ENCODE data around the gene ARTN.

ARTN gene, protein sequence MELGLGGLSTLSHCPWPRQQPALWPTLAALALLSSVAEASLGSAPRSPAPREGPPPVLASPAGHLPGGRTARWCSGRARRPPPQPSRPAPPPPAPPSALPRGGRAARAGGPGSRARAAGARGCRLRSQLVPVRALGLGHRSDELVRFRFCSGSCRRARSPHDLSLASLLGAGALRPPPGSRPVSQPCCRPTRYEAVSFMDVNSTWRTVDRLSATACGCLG

DNA sequence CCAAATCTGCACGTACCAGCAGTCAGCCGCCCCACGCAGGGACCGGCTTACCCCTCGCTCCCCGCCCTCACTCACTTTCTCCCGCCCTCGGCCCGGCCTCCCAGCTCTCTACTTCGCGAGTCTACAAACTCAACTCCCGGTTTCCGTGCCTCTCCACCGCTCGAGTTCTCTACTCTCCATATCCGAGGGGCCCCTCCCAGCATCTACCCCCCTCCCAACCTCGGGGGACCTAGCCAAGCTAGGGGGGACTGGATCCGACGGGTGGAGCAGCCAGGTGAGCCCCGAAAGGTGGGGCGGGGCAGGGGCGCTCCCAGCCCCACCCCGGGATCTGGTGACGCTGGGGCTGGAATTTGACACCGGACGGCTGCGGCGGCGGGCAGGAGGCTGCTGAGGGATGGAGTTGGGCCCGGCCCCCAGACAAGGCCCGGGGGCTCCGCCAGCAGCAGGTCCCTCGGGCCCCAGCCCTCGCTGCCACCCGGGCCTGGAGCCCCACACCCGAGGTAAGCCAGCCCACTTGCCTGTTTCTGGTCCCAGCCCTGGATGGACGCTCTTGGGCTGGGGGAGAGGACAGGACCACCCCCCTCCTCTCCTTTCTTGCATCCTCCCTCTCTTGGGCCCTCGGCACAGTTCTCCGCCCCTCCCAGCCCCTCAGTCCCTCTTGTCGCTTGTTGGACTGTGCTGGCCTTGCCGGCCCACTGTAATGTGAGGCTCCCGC is at the start of gene ARTN:
ARTN (plus strand) TSS at position 416 of the 715 bp plus-strand sequence. CDS start 1,856 bp downstream, outside the sequence.
- FAIRE-seq = no peak

DNA sequence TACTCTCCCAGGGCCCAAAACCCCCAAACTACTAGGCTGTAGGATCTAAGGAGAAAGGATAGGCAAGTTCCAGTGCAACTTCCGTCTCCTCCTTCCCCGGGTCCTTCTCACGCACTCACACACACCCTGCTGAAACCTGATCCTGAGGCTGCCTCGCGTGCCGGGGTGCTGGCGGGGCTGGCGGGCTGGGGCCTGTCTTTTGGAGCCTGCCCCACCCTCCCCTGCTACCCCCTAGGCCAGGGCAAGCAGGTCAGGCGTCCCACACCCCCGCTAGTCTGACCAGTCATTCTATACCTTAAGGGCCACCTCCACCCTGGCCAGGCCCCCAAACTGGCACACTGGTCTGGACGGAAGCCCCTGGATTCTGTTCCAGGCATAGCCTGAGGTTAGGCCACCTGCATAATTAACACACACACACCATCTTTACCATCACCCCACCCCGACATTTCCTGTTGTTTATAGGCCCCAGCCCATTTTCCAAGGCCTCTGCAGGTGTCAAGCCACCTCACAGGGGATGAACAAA is 48.3 kb upstream of the ARTN start:
- FAIRE-seq = no peak

GRCh38 chr1:43887748-43888147 is 45.9 kb upstream of the ARTN start:
- no peak for FAIRE-seq

- FAIRE-seq = no peak
Observed at GRCh38 chr1:43890815-43891214, 42.8 kb upstream of the ARTN start.

DNA sequence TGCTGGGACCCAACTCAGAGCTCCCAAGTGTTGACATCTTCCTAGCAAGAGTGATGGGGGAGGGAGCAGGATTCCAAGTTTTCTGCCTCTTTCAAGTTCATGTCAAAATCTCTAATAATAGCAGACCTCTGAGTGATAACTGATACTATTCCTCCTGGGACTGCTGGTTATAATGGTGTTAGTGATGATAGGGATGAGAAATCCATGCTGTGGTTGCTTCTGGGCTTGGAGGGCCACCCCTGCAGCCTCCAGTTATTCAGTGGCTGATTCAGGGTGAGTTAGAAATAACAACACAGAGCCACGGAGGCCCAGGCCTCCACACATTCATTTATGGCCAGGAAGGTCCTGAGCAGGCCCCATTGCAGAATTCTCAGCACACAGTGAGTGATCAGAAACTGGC is 40.6 kb upstream of the ARTN start:
- FAIRE-seq = no peak

DNA sequence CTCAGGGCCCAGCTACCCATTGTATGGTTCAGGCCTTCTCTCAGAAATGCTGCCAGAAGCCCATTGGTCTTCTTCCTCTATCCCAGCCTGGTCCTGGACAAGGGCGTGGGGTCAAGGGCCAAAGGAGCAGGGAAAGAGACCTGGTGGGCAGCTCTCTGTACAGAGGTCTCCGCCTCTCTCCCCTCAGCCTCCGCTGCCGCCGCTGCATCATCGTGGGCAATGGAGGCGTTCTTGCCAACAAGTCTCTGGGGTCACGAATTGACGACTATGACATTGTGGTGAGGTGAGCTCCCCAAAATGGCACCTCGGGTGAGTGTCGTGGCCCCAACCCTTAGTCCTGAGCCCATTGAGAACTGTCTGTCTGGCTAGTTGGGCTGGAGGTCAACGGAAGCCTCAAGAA is 34.6 kb upstream of the ARTN start:
- no peak for FAIRE-seq

GRCh38 chr1:43900386-43900785 is 33.2 kb upstream of the ARTN start:
- no peak for FAIRE-seq

GRCh38 chr1:43901196-43901961 is 32.2 kb upstream of the ARTN start:
- no peak for FAIRE-seq

GRCh38 chr1:43902058-43902831 is 31.4 kb upstream of the ARTN start:
- no peak for FAIRE-seq

GRCh38 chr1:43904660-43905551 is 28.7 kb upstream of the ARTN start:
- no peak for FAIRE-seq

DNA sequence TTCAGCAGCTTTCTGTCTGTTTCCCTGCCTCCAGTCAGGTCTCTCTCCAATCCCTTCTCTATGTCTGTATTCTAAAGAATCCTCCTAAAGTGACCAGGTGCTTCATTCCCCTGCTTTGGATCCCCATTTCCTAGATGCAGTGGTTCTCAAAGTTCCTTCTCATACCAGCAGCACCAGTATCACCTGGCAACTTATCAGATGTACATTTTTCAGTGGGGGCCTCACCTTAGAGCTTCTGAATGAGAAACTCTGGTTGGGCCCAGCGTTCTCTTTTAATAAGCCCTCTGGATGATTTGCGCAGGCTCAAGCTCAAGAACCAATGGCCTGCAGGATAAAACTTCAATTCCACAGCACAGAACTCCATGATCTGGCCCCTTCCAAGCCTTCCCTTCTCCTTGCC is 25.4 kb upstream of the ARTN start:
- no peak for FAIRE-seq

- no peak for FAIRE-seq
Observed at GRCh38 chr1:43908858-43909257, 24.7 kb upstream of the ARTN start.

DNA sequence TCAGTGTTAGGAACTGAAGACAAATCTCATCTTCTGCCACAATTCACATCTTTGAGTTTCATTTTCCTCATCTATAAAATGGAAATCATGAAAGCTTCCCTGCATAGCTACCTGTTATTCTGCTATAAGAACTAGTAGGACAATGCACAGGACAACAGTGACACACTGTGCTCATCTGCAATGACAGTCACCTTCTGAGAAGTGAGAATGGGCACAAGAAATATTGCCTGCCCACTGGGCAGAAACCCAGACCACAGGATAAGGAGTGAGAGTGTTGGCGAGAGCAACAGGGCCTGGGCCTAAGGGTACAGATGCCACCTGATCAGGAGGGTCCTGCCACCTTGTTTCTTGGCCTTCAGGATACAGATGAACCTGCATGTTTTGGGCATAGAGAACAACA is 23.3 kb upstream of the ARTN start:
- no peak for FAIRE-seq

GRCh38 chr1:43912607-43913006 is 21.0 kb upstream of the ARTN start:
- no peak for FAIRE-seq

- FAIRE-seq = no peak
Observed at GRCh38 chr1:43913051-43913501, 20.5 kb upstream of the ARTN start.

GRCh38 chr1:43913666-43914360 is 19.8 kb upstream of the ARTN start:
- FAIRE-seq = no peak

DNA sequence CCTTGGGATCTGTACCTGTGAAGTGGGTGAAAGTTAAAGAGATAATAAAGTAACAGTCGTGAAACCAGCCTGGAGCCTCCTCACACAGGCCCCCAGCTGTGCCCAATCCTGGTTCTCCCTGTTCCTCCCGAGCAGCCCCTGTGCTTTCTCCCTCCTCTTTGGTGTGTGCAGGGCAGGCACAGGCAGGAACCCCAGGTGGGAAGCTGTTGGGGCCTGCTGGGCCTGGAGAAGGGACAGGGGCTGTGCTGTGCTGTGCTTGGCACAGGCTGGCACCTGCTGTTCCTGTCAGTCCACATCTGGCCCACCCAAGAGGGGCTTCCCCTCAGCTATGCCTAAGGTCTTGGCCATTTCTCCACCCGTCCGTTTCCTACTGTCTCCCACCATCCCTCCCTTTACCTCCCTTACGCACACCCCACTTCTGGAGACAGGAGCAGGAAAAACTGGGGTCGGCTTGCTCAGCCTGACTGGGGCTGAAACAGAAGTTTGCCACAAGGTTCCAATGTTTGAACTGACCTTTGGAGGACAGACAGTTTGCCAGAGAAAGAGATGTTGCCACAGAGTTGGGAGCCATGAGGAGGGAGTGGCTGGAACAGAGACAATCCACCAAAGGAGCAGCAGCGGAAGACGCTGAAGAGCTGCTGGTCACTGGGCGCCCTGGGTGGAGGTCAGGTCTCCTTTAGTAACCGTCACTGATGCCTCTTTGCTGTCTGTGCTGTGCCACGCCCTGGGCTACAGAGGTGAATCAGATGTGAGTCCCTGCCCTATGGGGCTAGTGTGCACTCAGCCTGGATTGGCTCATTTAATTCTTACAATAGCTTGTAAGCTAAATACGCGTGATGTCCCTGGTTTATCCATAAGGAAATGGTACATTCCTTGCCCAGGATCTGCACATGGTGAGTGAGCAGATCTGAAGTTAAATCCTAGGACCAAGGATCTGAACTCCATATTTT is 18.8 kb upstream of the ARTN start:
- FAIRE-seq = no peak

- FAIRE-seq = no peak
Observed at GRCh38 chr1:43919906-43920305, 13.7 kb upstream of the ARTN start.

DNA sequence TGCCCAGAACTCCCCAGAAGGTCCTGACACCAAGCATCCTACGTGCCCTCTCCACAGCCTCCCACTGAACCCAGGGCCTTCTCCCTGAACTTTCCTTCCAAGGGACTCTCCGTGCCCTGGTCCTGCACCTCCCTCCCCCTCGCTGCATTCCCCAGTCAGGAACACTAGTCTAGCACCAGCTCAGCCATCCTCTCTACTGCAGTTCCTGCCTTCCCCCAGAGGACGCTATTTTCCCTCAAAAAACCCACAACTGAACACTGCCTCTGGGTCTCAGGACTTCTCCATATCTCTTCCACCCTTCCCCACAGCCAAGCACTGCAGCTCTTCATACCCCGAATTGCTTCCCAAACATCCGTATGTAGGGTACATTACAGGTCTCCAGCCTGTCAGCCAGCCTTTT is 12.6 kb upstream of the ARTN start:
- FAIRE-seq = no peak

DNA sequence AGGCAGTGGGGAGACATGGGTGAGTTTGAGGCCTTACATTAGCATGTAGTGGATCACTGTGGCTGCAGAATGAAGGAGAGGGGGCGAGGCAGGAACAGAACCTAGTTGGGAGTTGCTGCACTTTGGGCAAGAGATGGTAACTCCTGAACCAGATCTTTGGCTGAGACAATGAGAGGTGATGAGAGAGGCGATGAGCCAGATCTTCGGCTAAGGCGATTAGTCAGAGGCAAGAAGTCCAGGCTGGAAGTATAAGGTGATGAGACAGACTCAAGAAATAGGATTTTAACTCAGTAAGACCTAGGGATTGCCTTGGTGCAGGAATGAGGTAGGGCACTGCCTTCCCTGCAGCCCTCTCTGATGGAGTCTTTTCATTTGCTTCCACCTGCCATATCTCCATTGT is 9.1 kb upstream of the ARTN start:
- no peak for FAIRE-seq
